ENCODE results near the gene DMTF1. TPM values are rescaled to one million over a fixed set of nuclear protein-coding genes. Genes with fewer than 3 reads are reported as not detected.

Gene DMTF1
- total and polyA plus RNA-seq, 9 of the 15 experiments (the other 6 are each of a cell fraction or from before 2014, with no cell fraction given) = 25.7 to 208 (median 74.7) TPM

DNA sequence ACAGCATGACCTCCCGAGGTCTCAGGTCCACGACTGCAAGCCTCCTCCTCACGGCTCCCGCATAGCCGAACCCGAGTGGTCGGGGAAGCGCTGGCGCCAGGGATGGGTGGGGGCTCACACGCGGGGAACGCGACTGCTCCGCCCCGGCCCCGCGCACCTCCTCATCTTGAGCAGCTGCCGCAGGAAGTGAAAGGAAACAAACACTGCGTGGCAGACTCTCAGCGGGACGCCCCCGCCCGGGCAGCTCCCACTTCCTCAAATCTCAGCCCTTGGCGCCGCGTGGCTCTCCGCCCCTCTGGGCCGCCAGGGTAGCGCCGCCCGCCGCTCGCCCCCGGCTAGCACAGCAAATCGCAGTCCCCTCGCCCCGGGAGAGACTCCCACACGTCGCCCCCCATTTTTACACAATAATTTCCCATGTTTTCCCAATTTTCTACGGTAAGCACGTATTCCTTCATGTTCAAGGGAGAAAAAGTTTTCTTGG, 67.3 kb downstream of the DMTF1 start, which contains the start of gene TMEM243 (continued):
- peak; percentile 14; the same call in 1 of the 2 replicates for TF ChIP-seq HCFC1 (IDR thresholded peaks at IDR 0.05; ENCODE audit: low read depth, low read length)
- TF ChIP-seq, protein P1, sequence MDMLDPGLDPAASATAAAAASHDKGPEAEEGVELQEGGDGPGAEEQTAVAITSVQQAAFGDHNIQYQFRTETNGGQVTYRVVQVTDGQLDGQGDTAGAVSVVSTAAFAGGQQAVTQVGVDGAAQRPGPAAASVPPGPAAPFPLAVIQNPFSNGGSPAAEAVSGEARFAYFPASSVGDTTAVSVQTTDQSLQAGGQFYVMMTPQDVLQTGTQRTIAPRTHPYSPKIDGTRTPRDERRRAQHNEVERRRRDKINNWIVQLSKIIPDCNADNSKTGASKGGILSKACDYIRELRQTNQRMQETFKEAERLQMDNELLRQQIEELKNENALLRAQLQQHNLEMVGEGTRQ (CRISPR knock-in tag; IDR thresholded peaks at IDR 0.05) = no peak
- no peak for TF ChIP-seq BACH1 (tag; IDR thresholded peaks at IDR 0.05)
- peak; percentile 81 for TF ChIP-seq EP400 (IDR thresholded peaks at IDR 0.05)
- TF ChIP-seq, protein P2, sequence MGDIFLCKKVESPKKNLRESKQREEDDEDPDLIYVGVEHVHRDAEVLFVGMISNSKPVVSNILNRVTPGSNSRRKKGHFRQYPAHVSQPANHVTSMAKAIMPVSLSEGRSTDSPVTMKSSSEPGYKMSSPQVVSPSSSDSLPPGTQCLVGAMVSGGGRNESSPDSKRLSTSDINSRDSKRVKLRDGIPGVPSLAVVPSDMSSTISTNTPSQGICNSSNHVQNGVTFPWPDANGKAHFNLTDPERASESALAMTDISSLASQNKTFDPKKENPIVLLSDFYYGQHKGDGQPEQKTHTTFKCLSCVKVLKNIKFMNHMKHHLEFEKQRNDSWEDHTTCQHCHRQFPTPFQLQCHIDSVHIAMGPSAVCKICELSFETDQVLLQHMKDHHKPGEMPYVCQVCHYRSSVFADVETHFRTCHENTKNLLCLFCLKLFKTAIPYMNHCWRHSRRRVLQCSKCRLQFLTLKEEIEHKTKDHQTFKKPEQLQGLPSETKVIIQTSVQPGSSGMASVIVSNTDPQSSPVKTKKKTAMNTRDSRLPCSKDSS (IDR thresholded peaks at IDR 0.05; ENCODE audit: low read depth, partially characterized antibody) = no peak
- TF ChIP-seq ZNF79 (CRISPR knock-in tag; IDR thresholded peaks at IDR 0.05; ENCODE audit: low read depth) = no peak
- TF ChIP-seq, protein P3, sequence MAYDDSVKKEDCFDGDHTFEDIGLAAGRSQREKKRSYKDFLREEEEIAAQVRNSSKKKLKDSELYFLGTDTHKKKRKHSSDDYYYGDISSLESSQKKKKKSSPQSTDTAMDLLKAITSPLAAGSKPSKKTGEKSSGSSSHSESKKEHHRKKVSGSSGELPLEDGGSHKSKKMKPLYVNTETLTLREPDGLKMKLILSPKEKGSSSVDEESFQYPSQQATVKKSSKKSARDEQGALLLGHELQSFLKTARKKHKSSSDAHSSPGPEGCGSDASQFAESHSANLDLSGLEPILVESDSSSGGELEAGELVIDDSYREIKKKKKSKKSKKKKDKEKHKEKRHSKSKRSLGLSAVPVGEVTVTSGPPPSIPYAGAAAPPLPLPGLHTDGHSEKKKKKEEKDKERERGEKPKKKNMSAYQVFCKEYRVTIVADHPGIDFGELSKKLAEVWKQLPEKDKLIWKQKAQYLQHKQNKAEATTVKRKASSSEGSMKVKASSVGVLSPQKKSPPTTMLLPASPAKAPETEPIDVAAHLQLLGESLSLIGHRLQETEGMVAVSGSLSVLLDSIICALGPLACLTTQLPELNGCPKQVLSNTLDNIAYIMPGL (CRISPR knock-in tag; IDR thresholded peaks at IDR 0.05) = no peak
- TF ChIP-seq MTF1 (CRISPR knock-in tag; IDR thresholded peaks at IDR 0.05; ENCODE audit: borderline replicate concordance) = no peak
- TF ChIP-seq RFX1 (IDR thresholded peaks at IDR 0.05) = no peak
- TF ChIP-seq TCF3 (CRISPR knock-in tag; IDR thresholded peaks at IDR 0.05) = no peak
- TF ChIP-seq ETV6 (IDR thresholded peaks at IDR 0.05; ENCODE audit: borderline replicate concordance in 1 of 2, low read depth in 2 of 2, low read length in 1 of 2) = peak; percentile 60 to 89; a peak in 3 of 4 replicates
- TF ChIP-seq ETV6 (CRISPR knock-in tag; IDR thresholded peaks at IDR 0.05; ENCODE audit: borderline replicate concordance) = no peak
- 0 out of 2 replicates have a peak, but pooled peaks have one; percentile 24 for TF ChIP-seq TCF7 (IDR thresholded peaks at IDR 0.05; ENCODE audit: borderline replicate concordance)
- TF ChIP-seq ZNF217 (CRISPR knock-in tag; IDR thresholded peaks at IDR 0.05) = no peak
- TF ChIP-seq CCNT2 (IDR thresholded peaks at IDR 0.05; ENCODE audit: borderline replicate concordance, extremely low read depth, insufficient read length, low read depth, low read length) = peak; percentile 52
- TF ChIP-seq L3MBTL2 (IDR thresholded peaks at IDR 0.05) = peak; percentile 86
- no peak for TF ChIP-seq ESRRA (IDR thresholded peaks at IDR 0.05; ENCODE audit: borderline replicate concordance, low read depth)
- TF ChIP-seq NFYB (IDR thresholded peaks at IDR 0.05; ENCODE audit: extremely low read depth, insufficient read length) = no peak
- TF ChIP-seq GABPA (tag; conservative IDR thresholded peaks at IDR 0.05; ENCODE audit: low read depth) = peak; percentile 65
- TF ChIP-seq, protein P4, sequence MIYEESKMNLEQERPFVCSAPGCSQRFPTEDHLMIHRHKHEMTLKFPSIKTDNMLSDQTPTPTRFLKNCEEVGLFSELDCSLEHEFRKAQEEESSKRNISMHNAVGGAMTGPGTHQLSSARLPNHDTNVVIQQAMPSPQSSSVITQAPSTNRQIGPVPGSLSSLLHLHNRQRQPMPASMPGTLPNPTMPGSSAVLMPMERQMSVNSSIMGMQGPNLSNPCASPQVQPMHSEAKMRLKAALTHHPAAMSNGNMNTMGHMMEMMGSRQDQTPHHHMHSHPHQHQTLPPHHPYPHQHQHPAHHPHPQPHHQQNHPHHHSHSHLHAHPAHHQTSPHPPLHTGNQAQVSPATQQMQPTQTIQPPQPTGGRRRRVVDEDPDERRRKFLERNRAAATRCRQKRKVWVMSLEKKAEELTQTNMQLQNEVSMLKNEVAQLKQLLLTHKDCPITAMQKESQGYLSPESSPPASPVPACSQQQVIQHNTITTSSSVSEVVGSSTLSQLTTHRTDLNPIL (CRISPR knock-in tag; IDR thresholded peaks at IDR 0.05) = no peak
- TF ChIP-seq CTBP1 (IDR thresholded peaks at IDR 0.05; ENCODE audit: borderline replicate concordance) = peak; percentile 86
- TF ChIP-seq SMAD4 (CRISPR knock-in tag; conservative IDR thresholded peaks at IDR 0.05) = peak; percentile 91
- TF ChIP-seq ZNF174 (CRISPR knock-in tag; IDR thresholded peaks at IDR 0.05) = no peak
- TF ChIP-seq MED1 (CRISPR knock-in tag; IDR thresholded peaks at IDR 0.05; ENCODE audit: borderline replicate concordance) = no peak
- TF ChIP-seq GATAD2A (IDR thresholded peaks at IDR 0.05) = no peak

Data from K562 (cell line).